ENCODE results near the gene ATP6V1C2.

ATP6V1C2 gene

GRCh38 chr2:10741139-10741538, 19.7 kb downstream of the ATP6V1C2 start:
- no peaks in the 10 kb centered on the region for H3K9me3 ChIP-seq (replicated peaks; ENCODE audit: insufficient read depth, low read length)
- no peaks in the 10 kb centered on the region for H3K79me2 ChIP-seq (ENCODE audit: low read length)
- no peak for DNase-seq
- no peak overlapping the region for H3K27ac ChIP-seq (ENCODE audit: low read length)
- no peaks in the 10 kb centered on the region for H3F3A ChIP-seq (ENCODE audit: insufficient read depth, low read length)
- H3K4me2 ChIP-seq (ENCODE audit: low read depth, low read length) = no peak overlapping the region
- H3K4me1 ChIP-seq (ENCODE audit: low read length) = peaks cover 3% of the 10 kb centered on the region; the same call in 1 of the 2 replicates
- H3K36me3 ChIP-seq (replicated peaks; ENCODE audit: insufficient read depth, low read length) = no peaks in the 10 kb centered on the region
- H2AFZ ChIP-seq (ENCODE audit: low read length) = no peak overlapping the region
- H4K20me1 ChIP-seq (ENCODE audit: insufficient read depth, low read length) = no peaks in the 10 kb centered on the region
- no peaks in the 10 kb centered on the region for H3K9me2 ChIP-seq (replicated peaks; ENCODE audit: insufficient read depth, low read length)
- H3K4me3 ChIP-seq (ENCODE audit: low read length) = no peak overlapping the region
- H3K9ac ChIP-seq (ENCODE audit: low read length) = no peak overlapping the region
- TF ChIP-seq EZH2phosphoT487 (IDR thresholded peaks at IDR 0.05; ENCODE audit: low read length) (no peak), EZH2 (optimal IDR thresholded peaks at IDR 0.05; ENCODE audit: low read depth, low read length) (no peak), CTCF (IDR thresholded peaks at IDR 0.05; ENCODE audit: low read length) (no peak)
- no peaks in the 10 kb centered on the region for H3K27me3 ChIP-seq (replicated peaks; ENCODE audit: insufficient read depth, low read length)

GRCh38 chr2:10742666-10743065, 21.2 kb downstream of the ATP6V1C2 start:
- Histone ChIP-seq H3K4me3 (ENCODE audit: low read length) (no peak overlapping the region), H3K9me3 (replicated peaks; ENCODE audit: insufficient read depth, low read length) (no peaks in the 10 kb centered on the region), H3K4me2 (ENCODE audit: low read depth, low read length) (no peak overlapping the region), H3F3A (ENCODE audit: insufficient read depth, low read length) (no peaks in the 10 kb centered on the region), H3K9ac (ENCODE audit: low read length) (no peak overlapping the region), H3K9me2 (replicated peaks; ENCODE audit: insufficient read depth, low read length) (no peaks in the 10 kb centered on the region), H3K4me1 (ENCODE audit: low read length) (peaks cover 3% of the 10 kb centered on the region; the same call in 1 of the 2 replicates), H3K79me2 (ENCODE audit: low read length) (no peaks in the 10 kb centered on the region), H4K20me1 (ENCODE audit: insufficient read depth, low read length) (no peaks in the 10 kb centered on the region), H3K36me3 (replicated peaks; ENCODE audit: insufficient read depth, low read length) (no peaks in the 10 kb centered on the region), H3K27me3 (replicated peaks; ENCODE audit: insufficient read depth, low read length) (no peaks in the 10 kb centered on the region), H3K27ac (ENCODE audit: low read length) (no peak overlapping the region), H2AFZ (ENCODE audit: low read length) (no peak overlapping the region)
- no peak for DNase-seq
- no peak for TF ChIP-seq EZH2phosphoT487 (IDR thresholded peaks at IDR 0.05; ENCODE audit: low read length)
- TF ChIP-seq EZH2 (optimal IDR thresholded peaks at IDR 0.05; ENCODE audit: low read depth, low read length) = no peak
- TF ChIP-seq CTCF (IDR thresholded peaks at IDR 0.05; ENCODE audit: low read length) = no peak

GRCh38 chr2:10750610-10751009, 29.2 kb downstream of the ATP6V1C2 start:
- Histone ChIP-seq H3K4me2 (ENCODE audit: low read depth, low read length) (no peak overlapping the region), H2AFZ (ENCODE audit: low read length) (no peak overlapping the region), H3K9ac (ENCODE audit: low read length) (no peak overlapping the region), H3F3A (ENCODE audit: insufficient read depth, low read length) (no peaks in the 10 kb centered on the region), H3K4me1 (ENCODE audit: low read length) (peaks cover 3% of the 10 kb centered on the region; the same call in 1 of the 2 replicates), H3K27me3 (replicated peaks; ENCODE audit: insufficient read depth, low read length) (no peaks in the 10 kb centered on the region), H3K9me2 (replicated peaks; ENCODE audit: insufficient read depth, low read length) (no peaks in the 10 kb centered on the region), H3K27ac (ENCODE audit: low read length) (no peak overlapping the region), H3K4me3 (ENCODE audit: low read length) (no peak overlapping the region), H3K79me2 (ENCODE audit: low read length) (no peaks in the 10 kb centered on the region), H3K36me3 (replicated peaks; ENCODE audit: insufficient read depth, low read length) (no peaks in the 10 kb centered on the region), H3K9me3 (replicated peaks; ENCODE audit: insufficient read depth, low read length) (no peaks in the 10 kb centered on the region), H4K20me1 (ENCODE audit: insufficient read depth, low read length) (no peaks in the 10 kb centered on the region)
- TF ChIP-seq CTCF (IDR thresholded peaks at IDR 0.05; ENCODE audit: low read length) (no peak), EZH2 (optimal IDR thresholded peaks at IDR 0.05; ENCODE audit: low read depth, low read length) (no peak), EZH2phosphoT487 (IDR thresholded peaks at IDR 0.05; ENCODE audit: low read length) (no peak)
- no peak for DNase-seq

Measured in MM.1S (cell line).